ENCODE results near the gene DNAI2. TPM values are rescaled to one million over a fixed set of nuclear protein-coding genes. Genes with fewer than 3 reads are reported as not detected.
A peak's percentile ranks its signal among the peaks of the same experiment; 100 is the strongest.

DNAI2 gene
- total RNA-seq, 1 experiment from 2014 or later: not detected

DNA sequence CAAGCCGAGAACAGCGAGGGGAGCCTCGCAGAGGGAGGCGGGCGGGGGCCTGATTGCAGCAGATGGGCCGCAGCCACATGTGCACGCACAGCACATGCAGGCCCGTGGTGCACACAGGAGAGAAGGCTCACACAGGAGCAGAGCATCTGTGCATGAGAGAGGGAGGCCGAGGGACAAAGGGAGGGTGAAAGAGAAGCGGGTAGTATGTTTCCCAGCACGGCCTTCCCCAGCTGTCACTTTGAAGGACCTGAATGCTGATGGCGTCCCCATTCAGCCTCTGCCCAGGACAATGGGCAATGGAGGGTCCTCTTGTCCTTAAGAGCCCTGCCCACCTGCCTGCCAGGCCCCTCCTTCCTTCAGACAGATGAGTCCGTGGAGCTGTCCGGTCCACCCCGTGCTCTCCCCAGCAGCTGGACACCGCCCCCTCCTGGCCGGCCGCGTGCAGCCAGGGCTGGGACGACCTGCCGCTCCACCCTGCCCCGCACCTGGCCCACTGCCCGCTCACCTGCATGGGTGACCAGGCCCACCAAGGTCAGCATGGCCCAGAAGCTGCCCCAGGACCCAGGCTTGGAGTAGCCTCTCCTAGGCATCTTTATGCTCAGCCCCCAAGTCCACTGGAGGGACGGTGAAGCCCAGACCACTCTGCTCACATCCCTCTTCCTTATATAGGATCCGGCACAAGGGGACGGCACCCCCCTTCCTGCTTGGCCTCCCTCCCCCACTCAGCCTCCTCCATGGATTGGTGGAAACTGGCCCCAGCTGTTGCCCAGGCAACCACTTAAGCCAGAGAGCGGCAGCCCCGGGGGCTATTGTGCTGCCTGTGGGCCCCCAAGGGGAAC is 87.4 kb downstream of the DNAI2 start, which contains the start of gene BTBD17 (continued):
- TF ChIP-seq ZNF274 (IDR thresholded peaks at IDR 0.05; ENCODE audit: low read depth, low read length) (no peak), ZFX (IDR thresholded peaks at IDR 0.05) (no peak), CBX3 (IDR thresholded peaks at IDR 0.05; ENCODE audit: low read depth) (no peak), SRF (IDR thresholded peaks at IDR 0.05; ENCODE audit: low read depth) (no peak), SP1 (IDR thresholded peaks at IDR 0.05; ENCODE audit: low read depth) (no peak), EGR1 (IDR thresholded peaks at IDR 0.05; ENCODE audit: low read depth) (no peak)
- TF ChIP-seq, protein P1, sequence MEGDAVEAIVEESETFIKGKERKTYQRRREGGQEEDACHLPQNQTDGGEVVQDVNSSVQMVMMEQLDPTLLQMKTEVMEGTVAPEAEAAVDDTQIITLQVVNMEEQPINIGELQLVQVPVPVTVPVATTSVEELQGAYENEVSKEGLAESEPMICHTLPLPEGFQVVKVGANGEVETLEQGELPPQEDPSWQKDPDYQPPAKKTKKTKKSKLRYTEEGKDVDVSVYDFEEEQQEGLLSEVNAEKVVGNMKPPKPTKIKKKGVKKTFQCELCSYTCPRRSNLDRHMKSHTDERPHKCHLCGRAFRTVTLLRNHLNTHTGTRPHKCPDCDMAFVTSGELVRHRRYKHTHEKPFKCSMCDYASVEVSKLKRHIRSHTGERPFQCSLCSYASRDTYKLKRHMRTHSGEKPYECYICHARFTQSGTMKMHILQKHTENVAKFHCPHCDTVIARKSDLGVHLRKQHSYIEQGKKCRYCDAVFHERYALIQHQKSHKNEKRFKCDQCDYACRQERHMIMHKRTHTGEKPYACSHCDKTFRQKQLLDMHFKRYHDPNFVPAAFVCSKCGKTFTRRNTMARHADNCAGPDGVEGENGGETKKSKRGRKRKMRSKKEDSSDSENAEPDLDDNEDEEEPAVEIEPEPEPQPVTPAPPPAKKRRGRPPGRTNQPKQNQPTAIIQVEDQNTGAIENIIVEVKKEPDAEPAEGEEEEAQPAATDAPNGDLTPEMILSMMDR (IDR thresholded peaks at IDR 0.05 in 2 of 3, conservative IDR thresholded peaks at IDR 0.05 in 1 of 3; ENCODE audit: borderline replicate concordance in 1 of 3, insufficient read depth in 1 of 3, low read depth in 2 of 3, low read length in 2 of 3): peak; percentile 86 to 98 (median 98)

DNA sequence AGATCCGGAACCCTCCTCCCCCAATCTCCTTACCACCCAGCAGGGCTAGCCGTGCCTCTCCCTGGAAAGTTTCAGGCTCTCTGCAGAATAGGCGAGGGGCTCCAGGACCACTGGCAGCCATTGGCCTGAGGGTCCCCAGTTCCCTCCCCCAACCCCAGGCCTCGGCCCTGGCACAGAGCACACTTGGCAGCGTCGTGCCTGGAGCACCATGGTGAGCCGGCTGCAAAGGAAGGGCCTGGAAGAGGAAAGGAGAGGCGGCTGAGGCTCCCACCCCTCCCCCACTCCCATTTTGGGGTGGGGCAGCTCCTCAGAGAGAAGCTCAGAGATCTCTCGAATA is 88.0 kb downstream of the DNAI2 start:
- Histone ChIP-seq H3K27me3 (ENCODE audit: insufficient read depth, low read length) (no peaks in the 10 kb centered on the region), H3K9me2 (ENCODE audit: insufficient read depth) (no peaks in the 10 kb centered on the region), H2AFZ (ENCODE audit: low read depth, low read length, poor library complexity, severe bottlenecking) (no peak overlapping the region), H3K9ac (ENCODE audit: low read length) (no peak overlapping the region), H3K36me3 (ENCODE audit: control insufficient read depth in 1 of 2, insufficient read depth in 2 of 2, low read length in 2 of 2) (no peaks in the 10 kb centered on the region), H3K27ac (ENCODE audit: low read depth, low read length) (no peak overlapping the region), H3K4me3 (replicated peaks in 1 of 2; ENCODE audit: low read depth in 1 of 2, low read length in 2 of 2) (no peak overlapping the region), H3K9me3 (ENCODE audit: control insufficient read depth in 1 of 2, insufficient read depth in 1 of 2, low read depth in 1 of 2, low read length in 2 of 2) (no peaks in the 10 kb centered on the region), H4K20me1 (ENCODE audit: insufficient read depth) (no peaks in the 10 kb centered on the region), H3K4me2 (ENCODE audit: low read length) (no peak overlapping the region), H3K4me1 (ENCODE audit: control insufficient read depth in 1 of 2, insufficient read depth in 2 of 2, low read length in 2 of 2) (peaks cover 0 to 8% of the 10 kb centered on the region in 2 experiments; a peak in 1 of 4 replicates), H3K79me2 (ENCODE audit: insufficient read depth, low read length) (no peaks in the 10 kb centered on the region)
- ChIA-PET POLR2A (no interaction called here), RAD21 (ENCODE audit: low non-redundant PET in 1 of 2, low total read pairs in 2 of 2, uncharacterized antibody in 2 of 2, unreplicated experiment in 2 of 2) (no interaction called here), CTCF (interaction anchor here (0.7 to 5.6 kb wide), 15 partner anchors 8 to 208 kb away, joined by 3 to 32 read pairs (median 6); partner anchors contain the start of gene TTYH2)
- no TSS peak for BruUV-seq (replicated peaks)
- DNase-seq (ENCODE audit: low read depth, low spot score) (no peak), ATAC-seq (no peak)
- intact Hi-C loops (cut with micrococcal nuclease): no loop called here
- no peak for TF ChIP-seq JUND (IDR thresholded peaks at IDR 0.05)
- TF ChIP-seq FOSL1 (IDR thresholded peaks at IDR 0.05; ENCODE audit: low read depth): no peak

All from HCT116 (cell line).